ENCODE results near the gene KIF6. TPM values are rescaled to one million over a fixed set of nuclear protein-coding genes. Genes with fewer than 3 reads are reported as not detected.

The KIF6 gene
- total and polyA plus RNA-seq, 4 experiments from 2014 or later, result not detected

- Histone ChIP-seq H3K36me3 (ENCODE audit: insufficient read depth, low read length) (no peaks in the 10 kb centered on the region), H3K27me3 (ENCODE audit: insufficient read depth, low read length) (no peaks in the 10 kb centered on the region), H3K27ac (ENCODE audit: low read depth, low read length) (no peak overlapping the region), H3K4me3 (ENCODE audit: low read length in 2 of 2) (no peak overlapping the region), H3K9me3 (ENCODE audit: control insufficient read depth in 1 of 2, low read length in 2 of 2) (no peaks in the 10 kb centered on the region), H3K4me1 (ENCODE audit: insufficient read depth, low read length) (no peaks in the 10 kb centered on the region)
- ChIA-PET CTCF (ENCODE audit: partially characterized antibody) (no interaction called here), POLR2A (ENCODE audit: partially characterized antibody) (no interaction called here)
- no peaks in the 10 kb centered on the region for H3K4me1 Mint-ChIP-seq
- no peak overlapping the region for H3K4me3 Mint-ChIP-seq
- H3K36me3 Mint-ChIP-seq, result no peaks in the 10 kb centered on the region
- H3K9me3 Mint-ChIP-seq, result peaks cover 0 to 6% (median 0%) of the 10 kb centered on the region in 8 donors
- DNase-seq, result no peak
- intact Hi-C loops (cut with micrococcal nuclease), result no loop called here
- H3K27ac Mint-ChIP-seq, result no peak overlapping the region
- peaks cover 3 to 4% of the 10 kb centered on the region in 2 donors for H3K27me3 Mint-ChIP-seq
Observed at GRCh38 chr6:39760226-39760952, 35.2 kb upstream of the KIF6 start.

- Mint-ChIP-seq H3K9me3 (peaks cover 0 to 6% (median 0%) of the 10 kb centered on the region in 8 donors), H3K4me3 (no peak overlapping the region), H3K27me3 (peaks cover 3 to 4% of the 10 kb centered on the region in 2 donors), H3K36me3 (no peaks in the 10 kb centered on the region), H3K4me1 (no peaks in the 10 kb centered on the region), H3K27ac (no peak overlapping the region)
- CTCF ChIA-PET (ENCODE audit: partially characterized antibody), result no interaction called here
- DNase-seq, result no peak
- intact Hi-C loops (cut with micrococcal nuclease), result no loop called here
- H3K4me3 ChIP-seq (ENCODE audit: low read length in 2 of 2), result no peak overlapping the region
- H3K9me3 ChIP-seq (ENCODE audit: control insufficient read depth in 1 of 2, low read length in 2 of 2), result no peaks in the 10 kb centered on the region
- H3K36me3 ChIP-seq (ENCODE audit: insufficient read depth, low read length), result no peaks in the 10 kb centered on the region
- POLR2A ChIA-PET (ENCODE audit: partially characterized antibody), result no interaction called here
- no peaks in the 10 kb centered on the region for H3K4me1 ChIP-seq (ENCODE audit: insufficient read depth, low read length)
- no peak overlapping the region for H3K27ac ChIP-seq (ENCODE audit: low read depth, low read length)
- H3K27me3 ChIP-seq (ENCODE audit: insufficient read depth, low read length), result no peaks in the 10 kb centered on the region
Observed at GRCh38 chr6:39758905-39759605, 33.8 kb upstream of the KIF6 start.

- CTCF ChIA-PET (ENCODE audit: partially characterized antibody), result no interaction called here
- POLR2A ChIA-PET (ENCODE audit: partially characterized antibody), result no interaction called here
Observed at GRCh38 chr6:39756582-39756981, 31.4 kb upstream of the KIF6 start.

GRCh38 chr6:39755231-39755630 is 30.0 kb upstream of the KIF6 start:
- Histone ChIP-seq H3K4me1 (ENCODE audit: insufficient read depth, low read length) (no peaks in the 10 kb centered on the region), H3K36me3 (ENCODE audit: insufficient read depth, low read length) (no peaks in the 10 kb centered on the region), H3K27me3 (ENCODE audit: insufficient read depth, low read length) (no peaks in the 10 kb centered on the region), H3K4me3 (ENCODE audit: low read length in 2 of 2) (no peak overlapping the region), H3K9me3 (ENCODE audit: control insufficient read depth in 1 of 2, low read length in 2 of 2) (no peaks in the 10 kb centered on the region), H3K27ac (ENCODE audit: low read depth, low read length) (no peak overlapping the region)
- POLR2A ChIA-PET (ENCODE audit: partially characterized antibody), result no interaction called here
- Mint-ChIP-seq H3K4me3 (no peak overlapping the region), H3K4me1 (no peaks in the 10 kb centered on the region), H3K9me3 (peaks cover 0 to 2% (median 0%) of the 10 kb centered on the region in 8 donors), H3K27ac (no peak overlapping the region), H3K27me3 (peaks cover 0 to 2% of the 10 kb centered on the region in 2 donors), H3K36me3 (no peaks in the 10 kb centered on the region)
- CTCF ChIA-PET (ENCODE audit: partially characterized antibody), result no interaction called here
- no peak for DNase-seq
- intact Hi-C loops (cut with micrococcal nuclease), result no loop called here

More at GRCh38 chr6:39756582-39756981, 31.4 kb upstream of the KIF6 start:
- Histone ChIP-seq H3K4me3 (ENCODE audit: low read length in 2 of 2) (no peak overlapping the region), H3K4me1 (ENCODE audit: insufficient read depth, low read length) (no peaks in the 10 kb centered on the region), H3K36me3 (ENCODE audit: insufficient read depth, low read length) (no peaks in the 10 kb centered on the region), H3K27ac (ENCODE audit: low read depth, low read length) (no peak overlapping the region), H3K9me3 (ENCODE audit: control insufficient read depth in 1 of 2, low read length in 2 of 2) (no peaks in the 10 kb centered on the region), H3K27me3 (ENCODE audit: insufficient read depth, low read length) (no peaks in the 10 kb centered on the region)
- Mint-ChIP-seq H3K4me1 (no peaks in the 10 kb centered on the region), H3K36me3 (no peaks in the 10 kb centered on the region), H3K27me3 (peaks cover 2 to 3% of the 10 kb centered on the region in 2 donors), H3K27ac (no peak overlapping the region), H3K9me3 (peaks cover 0 to 2% (median 0%) of the 10 kb centered on the region in 8 donors), H3K4me3 (no peak overlapping the region)
- no peak for DNase-seq
- intact Hi-C loops (cut with micrococcal nuclease), result no loop called here

- POLR2A ChIA-PET (ENCODE audit: partially characterized antibody), result no interaction called here
- CTCF ChIA-PET (ENCODE audit: partially characterized antibody), result no interaction called here
- no peak for DNase-seq
Observed at GRCh38 chr6:39754514-39755115, 29.4 kb upstream of the KIF6 start.

DNA sequence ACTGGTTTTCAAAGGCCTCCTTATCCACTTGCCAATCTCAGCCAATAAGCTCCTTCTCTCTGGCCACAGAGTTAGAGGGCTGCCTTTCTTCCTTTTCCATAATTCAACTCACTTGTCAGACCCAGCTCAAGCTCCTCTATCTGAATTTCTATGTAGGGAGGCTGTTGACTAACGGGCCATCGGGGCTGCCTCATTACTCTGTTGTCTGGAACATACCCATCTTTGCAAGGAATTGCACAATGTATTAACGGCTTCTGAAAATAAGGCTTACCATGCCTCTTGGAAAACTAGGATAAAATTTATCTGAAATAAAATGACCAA is 28.5 kb upstream of the KIF6 start:
- Histone ChIP-seq H3K4me3 (ENCODE audit: low read length in 2 of 2) (no peak overlapping the region), H3K4me1 (ENCODE audit: insufficient read depth, low read length) (no peaks in the 10 kb centered on the region), H3K27me3 (ENCODE audit: insufficient read depth, low read length) (no peaks in the 10 kb centered on the region), H3K9me3 (ENCODE audit: control insufficient read depth in 1 of 2, low read length in 2 of 2) (no peaks in the 10 kb centered on the region), H3K36me3 (ENCODE audit: insufficient read depth, low read length) (no peaks in the 10 kb centered on the region), H3K27ac (ENCODE audit: low read depth, low read length) (no peak overlapping the region)
- no peak overlapping the region for H3K4me3 Mint-ChIP-seq
- H3K27ac Mint-ChIP-seq, result no peak overlapping the region
- H3K9me3 Mint-ChIP-seq, result peaks cover 0 to 2% (median 0%) of the 10 kb centered on the region in 8 donors
- intact Hi-C loops (cut with micrococcal nuclease), result no loop called here
- POLR2A ChIA-PET (ENCODE audit: partially characterized antibody), result no interaction called here
- no peak for DNase-seq
- H3K36me3 Mint-ChIP-seq, result no peaks in the 10 kb centered on the region
- H3K4me1 Mint-ChIP-seq, result no peaks in the 10 kb centered on the region
- H3K27me3 Mint-ChIP-seq, result peaks cover 0 to 2% of the 10 kb centered on the region in 2 donors
- CTCF ChIA-PET (ENCODE audit: partially characterized antibody), result no interaction called here

More at GRCh38 chr6:39754514-39755115, 29.4 kb upstream of the KIF6 start:
- no peak overlapping the region for H3K4me3 Mint-ChIP-seq
- H3K4me3 ChIP-seq (ENCODE audit: low read length in 2 of 2), result no peak overlapping the region
- no peaks in the 10 kb centered on the region for H3K27me3 ChIP-seq (ENCODE audit: insufficient read depth, low read length)
- intact Hi-C loops (cut with micrococcal nuclease), result no loop called here
- H3K27me3 Mint-ChIP-seq, result peaks cover 0 to 2% of the 10 kb centered on the region in 2 donors
- H3K9me3 ChIP-seq (ENCODE audit: control insufficient read depth in 1 of 2, low read length in 2 of 2), result no peaks in the 10 kb centered on the region
- no peaks in the 10 kb centered on the region for H3K36me3 ChIP-seq (ENCODE audit: insufficient read depth, low read length)
- H3K27ac Mint-ChIP-seq, result no peak overlapping the region
- H3K27ac ChIP-seq (ENCODE audit: low read depth, low read length), result no peak overlapping the region
- H3K9me3 Mint-ChIP-seq, result peaks cover 0 to 2% (median 0%) of the 10 kb centered on the region in 8 donors
- H3K4me1 Mint-ChIP-seq, result no peaks in the 10 kb centered on the region
- no peaks in the 10 kb centered on the region for H3K4me1 ChIP-seq (ENCODE audit: insufficient read depth, low read length)
- H3K36me3 Mint-ChIP-seq, result no peaks in the 10 kb centered on the region

- ChIA-PET CTCF (ENCODE audit: partially characterized antibody) (no interaction called here), POLR2A (ENCODE audit: partially characterized antibody) (no interaction called here)
- H3K4me1 ChIP-seq (ENCODE audit: insufficient read depth, low read length), result no peaks in the 10 kb centered on the region
- no peaks in the 10 kb centered on the region for H3K36me3 ChIP-seq (ENCODE audit: insufficient read depth, low read length)
- Mint-ChIP-seq H3K27me3 (peaks cover 0 to 2% of the 10 kb centered on the region in 2 donors), H3K27ac (no peak overlapping the region), H3K4me1 (no peaks in the 10 kb centered on the region), H3K36me3 (no peaks in the 10 kb centered on the region), H3K4me3 (no peak overlapping the region), H3K9me3 (peaks cover 0 to 2% (median 0%) of the 10 kb centered on the region in 8 donors)
- no peak overlapping the region for H3K27ac ChIP-seq (ENCODE audit: low read depth, low read length)
- intact Hi-C loops (cut with micrococcal nuclease), result no loop called here
- DNase-seq, result no peak
- H3K4me3 ChIP-seq (ENCODE audit: low read length in 2 of 2), result no peak overlapping the region
- H3K9me3 ChIP-seq (ENCODE audit: control insufficient read depth in 1 of 2, low read length in 2 of 2), result no peaks in the 10 kb centered on the region
- no peaks in the 10 kb centered on the region for H3K27me3 ChIP-seq (ENCODE audit: insufficient read depth, low read length)
Observed at GRCh38 chr6:39752835-39753724, 27.9 kb upstream of the KIF6 start.
